GM12864 (cell line): Measurements from ENCODE around the gene HDAC10.

Experiments
- DNase-seq: peaks from one replicate; pipeline ENCODE4 v3.0.0-alpha.2; 2011; ENCODE audit warnings: low read depth
- H3K4me3 ChIP-seq: 2 replicates; pipeline ENCODE4 v1.5.1; 2011; ENCODE audit warnings: mild to moderate bottlenecking, low read depth, low read length, control low read depth
- CTCF ChIP-seq: IDR thresholded peaks from 2 replicates; pipeline ENCODE4 v1.5.1; 2011; ENCODE audit warnings: low read depth, mild to moderate bottlenecking, moderate library complexity, low read length, control low read depth, inconsistent platforms; ENCODE audit errors: missing control alignments

Gene HDAC10

GRCh38 chr22:50269970-50270665 lies 19.1 kb upstream of the HDAC10 start, which contains the start of gene MAPK11:
TSS of gene MAPK11 (minus strand) at chr22:50270380. CDS start at chr22:50270292, 88 bp downstream.
- peak within 1 kb of the TSS; percentile 58 for H3K4me3 ChIP-seq
- no peak for DNase-seq
- no peak for TF ChIP-seq CTCF

- DNase-seq: no peak
- TF ChIP-seq CTCF: no peak
- peak overlapping the region; percentile 58 for H3K4me3 ChIP-seq
Measured at GRCh38 chr22:50269573-50269969, 18.5 kb upstream of the HDAC10 start.

- DNase-seq: no peak
- H3K4me3 ChIP-seq: no peak overlapping the region
- TF ChIP-seq CTCF: no peak
Measured at GRCh38 chr22:50268655-50269113, 17.6 kb upstream of the HDAC10 start.

- no peak overlapping the region for H3K4me3 ChIP-seq
- peak; percentile 10 for TF ChIP-seq CTCF
- DNase-seq: no peak
Measured at GRCh38 chr22:50267591-50268390, 16.7 kb upstream of the HDAC10 start.

GRCh38 chr22:50266994-50267393 lies 15.9 kb upstream of the HDAC10 start:
- no peak overlapping the region for H3K4me3 ChIP-seq
- no peak for TF ChIP-seq CTCF
- DNase-seq: no peak

GRCh38 chr22:50264946-50265669 lies 14.0 kb upstream of the HDAC10 start:
- H3K4me3 ChIP-seq: no peak overlapping the region
- no peak for DNase-seq
- TF ChIP-seq CTCF: no peak
